ENCODE measurements around the gene KIAA1671.

KIAA1671 gene

GRCh38 chr22:25187469-25187868 lies 235.0 kb downstream of the KIAA1671 start:
- no peak overlapping the region for H3K4me3 ChIP-seq (ENCODE audit: low read depth in 1 of 2, low read length in 2 of 2)
- H3K27me3 ChIP-seq (ENCODE audit: low read depth, low read length): no peaks in the 10 kb centered on the region
- no peaks in the 10 kb centered on the region for H3K9me3 ChIP-seq (ENCODE audit: control insufficient read depth in 1 of 2, low read length in 2 of 2)
- no peaks in the 10 kb centered on the region for H3K4me1 ChIP-seq (ENCODE audit: control insufficient read depth in 1 of 2, insufficient read depth in 2 of 2, low read length in 2 of 2)
- H3K36me3 ChIP-seq (ENCODE audit: control insufficient read depth in 1 of 2, insufficient read depth in 2 of 2, low read length in 2 of 2): peaks cover 5 to 24% of the 10 kb centered on the region in 2 donors
- H3K27ac ChIP-seq (ENCODE audit: low read length): no peak overlapping the region

- Histone ChIP-seq H3K4me1 (ENCODE audit: control insufficient read depth in 1 of 2, insufficient read depth in 2 of 2, low read length in 2 of 2) (no peaks in the 10 kb centered on the region), H3K36me3 (ENCODE audit: control insufficient read depth in 1 of 2, insufficient read depth in 2 of 2, low read length in 2 of 2) (peaks cover 8 to 9% of the 10 kb centered on the region in 2 donors), H3K4me3 (ENCODE audit: low read depth in 1 of 2, low read length in 2 of 2) (no peak overlapping the region), H3K27ac (ENCODE audit: low read length) (no peak overlapping the region), H3K9me3 (ENCODE audit: control insufficient read depth in 1 of 2, low read length in 2 of 2) (no peaks in the 10 kb centered on the region), H3K27me3 (ENCODE audit: low read depth, low read length) (no peaks in the 10 kb centered on the region)
Measured at GRCh38 chr22:25192406-25192805, 239.9 kb downstream of the KIAA1671 start.

- Histone ChIP-seq H3K4me1 (ENCODE audit: control insufficient read depth in 1 of 2, insufficient read depth in 2 of 2, low read length in 2 of 2) (no peaks in the 10 kb centered on the region), H3K9me3 (ENCODE audit: control insufficient read depth in 1 of 2, low read length in 2 of 2) (no peaks in the 10 kb centered on the region), H3K36me3 (ENCODE audit: control insufficient read depth in 1 of 2, insufficient read depth in 2 of 2, low read length in 2 of 2) (peaks cover 9 to 10% of the 10 kb centered on the region in 2 donors), H3K27ac (ENCODE audit: low read length) (no peak overlapping the region), H3K27me3 (ENCODE audit: low read depth, low read length) (no peaks in the 10 kb centered on the region), H3K4me3 (ENCODE audit: low read depth in 1 of 2, low read length in 2 of 2) (no peak overlapping the region)
Measured at GRCh38 chr22:25193130-25193529, 240.6 kb downstream of the KIAA1671 start.

GRCh38 chr22:25193548-25193947 lies 241.0 kb downstream of the KIAA1671 start:
- Histone ChIP-seq H3K36me3 (ENCODE audit: control insufficient read depth in 1 of 2, insufficient read depth in 2 of 2, low read length in 2 of 2) (peaks cover 9 to 10% of the 10 kb centered on the region in 2 donors), H3K9me3 (ENCODE audit: control insufficient read depth in 1 of 2, low read length in 2 of 2) (no peaks in the 10 kb centered on the region), H3K4me1 (ENCODE audit: control insufficient read depth in 1 of 2, insufficient read depth in 2 of 2, low read length in 2 of 2) (no peaks in the 10 kb centered on the region), H3K4me3 (ENCODE audit: low read depth in 1 of 2, low read length in 2 of 2) (no peak overlapping the region), H3K27me3 (ENCODE audit: low read depth, low read length) (no peaks in the 10 kb centered on the region), H3K27ac (ENCODE audit: low read length) (no peak overlapping the region)

- Histone ChIP-seq H3K36me3 (ENCODE audit: control insufficient read depth in 1 of 2, insufficient read depth in 2 of 2, low read length in 2 of 2) (peaks cover 9 to 10% of the 10 kb centered on the region in 2 donors), H3K4me3 (ENCODE audit: low read depth in 1 of 2, low read length in 2 of 2) (no peak overlapping the region), H3K27ac (ENCODE audit: low read length) (no peak overlapping the region), H3K4me1 (ENCODE audit: control insufficient read depth in 1 of 2, insufficient read depth in 2 of 2, low read length in 2 of 2) (no peaks in the 10 kb centered on the region), H3K9me3 (ENCODE audit: control insufficient read depth in 1 of 2, low read length in 2 of 2) (no peaks in the 10 kb centered on the region), H3K27me3 (ENCODE audit: low read depth, low read length) (no peaks in the 10 kb centered on the region)
Measured at GRCh38 chr22:25196326-25196725, 243.8 kb downstream of the KIAA1671 start.

- no peaks in the 10 kb centered on the region for H3K27me3 ChIP-seq (ENCODE audit: low read depth, low read length)
- no peak overlapping the region for H3K27ac ChIP-seq (ENCODE audit: low read length)
- H3K36me3 ChIP-seq (ENCODE audit: control insufficient read depth in 1 of 2, insufficient read depth in 2 of 2, low read length in 2 of 2): peaks cover 6 to 10% of the 10 kb centered on the region in 2 donors
- no peaks in the 10 kb centered on the region for H3K9me3 ChIP-seq (ENCODE audit: control insufficient read depth in 1 of 2, low read length in 2 of 2)
- no peak overlapping the region for H3K4me3 ChIP-seq (ENCODE audit: low read depth in 1 of 2, low read length in 2 of 2)
- H3K4me1 ChIP-seq (ENCODE audit: control insufficient read depth in 1 of 2, insufficient read depth in 2 of 2, low read length in 2 of 2): no peaks in the 10 kb centered on the region
Measured at GRCh38 chr22:25197340-25197739, 244.8 kb downstream of the KIAA1671 start.

- Histone ChIP-seq H3K27ac (ENCODE audit: low read length) (no peak within 1 kb of the TSS), H3K36me3 (ENCODE audit: control insufficient read depth in 1 of 2, insufficient read depth in 2 of 2, low read length in 2 of 2) (peaks cover 0 to 10% of the 10 kb centered on the region in 2 donors), H3K9me3 (ENCODE audit: control insufficient read depth in 1 of 2, low read length in 2 of 2) (no peaks in the 10 kb centered on the region), H3K4me3 (ENCODE audit: low read depth in 1 of 2, low read length in 2 of 2) (no peak within 1 kb of the TSS), H3K27me3 (ENCODE audit: low read depth, low read length) (no peaks in the 10 kb centered on the region), H3K4me1 (ENCODE audit: control insufficient read depth in 1 of 2, insufficient read depth in 2 of 2, low read length in 2 of 2) (no peaks in the 10 kb centered on the region)
Measured at GRCh38 chr22:25199731-25200520, 247.4 kb downstream of the KIAA1671 start, which contains the start of gene CRYBB3. CRYBB3 (plus strand) TSS chr22:25199858; CDS start chr22:25201397, 1,539 bp downstream.

GRCh38 chr22:25200967-25201366 lies 248.5 kb downstream of the KIAA1671 start:
- Histone ChIP-seq H3K36me3 (ENCODE audit: control insufficient read depth in 1 of 2, insufficient read depth in 2 of 2, low read length in 2 of 2) (peaks cover 0 to 6% of the 10 kb centered on the region in 2 donors), H3K4me1 (ENCODE audit: control insufficient read depth in 1 of 2, insufficient read depth in 2 of 2, low read length in 2 of 2) (no peaks in the 10 kb centered on the region), H3K27me3 (ENCODE audit: low read depth, low read length) (no peaks in the 10 kb centered on the region), H3K4me3 (ENCODE audit: low read depth in 1 of 2, low read length in 2 of 2) (no peak overlapping the region), H3K9me3 (ENCODE audit: control insufficient read depth in 1 of 2, low read length in 2 of 2) (no peaks in the 10 kb centered on the region), H3K27ac (ENCODE audit: low read length) (no peak overlapping the region)

GRCh38 chr22:25201557-25202273 lies 249.2 kb downstream of the KIAA1671 start:
- no peak overlapping the region for H3K27ac ChIP-seq (ENCODE audit: low read length)
- no peaks in the 10 kb centered on the region for H3K4me1 ChIP-seq (ENCODE audit: control insufficient read depth in 1 of 2, insufficient read depth in 2 of 2, low read length in 2 of 2)
- H3K4me3 ChIP-seq (ENCODE audit: low read depth in 1 of 2, low read length in 2 of 2): no peak overlapping the region
- H3K27me3 ChIP-seq (ENCODE audit: low read depth, low read length): no peaks in the 10 kb centered on the region
- H3K9me3 ChIP-seq (ENCODE audit: control insufficient read depth in 1 of 2, low read length in 2 of 2): no peaks in the 10 kb centered on the region
- H3K36me3 ChIP-seq (ENCODE audit: control insufficient read depth in 1 of 2, insufficient read depth in 2 of 2, low read length in 2 of 2): peaks cover 0 to 6% of the 10 kb centered on the region in 2 donors

GRCh38 chr22:25202290-25202921 lies 249.9 kb downstream of the KIAA1671 start:
- H3K4me1 ChIP-seq (ENCODE audit: control insufficient read depth in 1 of 2, insufficient read depth in 2 of 2, low read length in 2 of 2): no peaks in the 10 kb centered on the region
- H3K9me3 ChIP-seq (ENCODE audit: control insufficient read depth in 1 of 2, low read length in 2 of 2): no peaks in the 10 kb centered on the region
- no peak overlapping the region for H3K4me3 ChIP-seq (ENCODE audit: low read depth in 1 of 2, low read length in 2 of 2)
- no peak overlapping the region for H3K27ac ChIP-seq (ENCODE audit: low read length)
- H3K27me3 ChIP-seq (ENCODE audit: low read depth, low read length): no peaks in the 10 kb centered on the region
- peaks cover 0 to 2% of the 10 kb centered on the region in 2 donors for H3K36me3 ChIP-seq (ENCODE audit: control insufficient read depth in 1 of 2, insufficient read depth in 2 of 2, low read length in 2 of 2)

- H3K4me1 ChIP-seq (ENCODE audit: control insufficient read depth in 1 of 2, insufficient read depth in 2 of 2, low read length in 2 of 2): no peaks in the 10 kb centered on the region
- H3K9me3 ChIP-seq (ENCODE audit: control insufficient read depth in 1 of 2, low read length in 2 of 2): no peaks in the 10 kb centered on the region
- no peak overlapping the region for H3K4me3 ChIP-seq (ENCODE audit: low read depth in 1 of 2, low read length in 2 of 2)
- H3K27ac ChIP-seq (ENCODE audit: low read length): no peak overlapping the region
- no peaks in the 10 kb centered on the region for H3K36me3 ChIP-seq (ENCODE audit: control insufficient read depth in 1 of 2, insufficient read depth in 2 of 2, low read length in 2 of 2)
- no peaks in the 10 kb centered on the region for H3K27me3 ChIP-seq (ENCODE audit: low read depth, low read length)
Measured at GRCh38 chr22:25203082-25203481, 250.6 kb downstream of the KIAA1671 start.
